ENCODE measurements around the gene ANKS1A. TPM values are rescaled to one million over a fixed set of nuclear protein-coding genes. Genes with fewer than 3 reads are reported as not detected.

Gene ANKS1A
- total RNA-seq, 1 experiment from 2014 or later: 26.5 TPM

DNA sequence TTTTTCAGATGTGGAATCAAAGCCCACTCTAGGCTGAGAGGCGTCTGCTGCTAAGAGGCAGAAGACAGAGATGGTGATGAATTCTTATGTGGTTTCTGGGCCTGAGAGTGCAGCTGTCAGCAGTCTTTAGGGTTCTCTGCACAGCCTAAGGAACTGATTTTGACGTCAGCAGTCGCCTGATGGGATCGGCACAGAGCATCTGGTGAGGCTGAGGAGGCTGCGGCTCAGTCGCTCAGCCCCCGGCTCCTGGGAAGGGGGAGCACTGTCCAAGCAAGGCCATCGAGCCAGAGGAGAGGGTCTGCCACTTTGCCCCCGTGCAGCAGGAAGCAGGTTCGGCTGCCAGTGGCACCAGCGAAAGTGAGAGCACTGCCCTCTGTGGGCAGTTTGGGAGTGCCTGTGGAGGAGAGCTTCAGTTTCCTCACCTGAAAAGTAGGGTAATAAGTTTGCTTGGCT lies 159.6 kb downstream of the ANKS1A start:
- H2AFZ ChIP-seq (ENCODE audit: low read length): no peak overlapping the region
- H3K9ac ChIP-seq (ENCODE audit: extremely low read depth, insufficient read length, low read length): no peak overlapping the region
- H3K27me3 ChIP-seq (ENCODE audit: insufficient read depth, low read length): no peaks in the 10 kb centered on the region
- no peaks in the 10 kb centered on the region for H3K79me2 ChIP-seq (ENCODE audit: insufficient read depth, low read length)
- peak overlapping the region; percentile 7 for H4K91ac ChIP-seq (ENCODE audit: insufficient read length, low read depth, low read length)
- H3K27ac ChIP-seq (ENCODE audit: insufficient read length, low read depth, low read length): peak overlapping the region; percentile 71
- Mint-ChIP-seq H3K36me3 (ENCODE audit: insufficient read depth in 1 of 3, low read depth in 3 of 3) (peaks cover 5 to 6% (median 5%) of the 10 kb centered on the region in 3 experiments; a peak in 4 of 7 replicates), H3K27ac (no peak overlapping the region), H3K4me1 (peaks cover 3% of the 10 kb centered on the region in 2 experiments; a peak in 3 of 4 replicates), H3K4me3 (no peak overlapping the region), H3K27me3 (ENCODE audit: low read depth) (no peaks in the 10 kb centered on the region), H3K9me3 (no peaks in the 10 kb centered on the region)
- no peak overlapping the region for H2AK5ac ChIP-seq (ENCODE audit: insufficient read length, low read length)
- no peak overlapping the region for H3K4me2 ChIP-seq (ENCODE audit: insufficient read depth, insufficient read length, low read length)
- TF ChIP-seq, protein P1, sequence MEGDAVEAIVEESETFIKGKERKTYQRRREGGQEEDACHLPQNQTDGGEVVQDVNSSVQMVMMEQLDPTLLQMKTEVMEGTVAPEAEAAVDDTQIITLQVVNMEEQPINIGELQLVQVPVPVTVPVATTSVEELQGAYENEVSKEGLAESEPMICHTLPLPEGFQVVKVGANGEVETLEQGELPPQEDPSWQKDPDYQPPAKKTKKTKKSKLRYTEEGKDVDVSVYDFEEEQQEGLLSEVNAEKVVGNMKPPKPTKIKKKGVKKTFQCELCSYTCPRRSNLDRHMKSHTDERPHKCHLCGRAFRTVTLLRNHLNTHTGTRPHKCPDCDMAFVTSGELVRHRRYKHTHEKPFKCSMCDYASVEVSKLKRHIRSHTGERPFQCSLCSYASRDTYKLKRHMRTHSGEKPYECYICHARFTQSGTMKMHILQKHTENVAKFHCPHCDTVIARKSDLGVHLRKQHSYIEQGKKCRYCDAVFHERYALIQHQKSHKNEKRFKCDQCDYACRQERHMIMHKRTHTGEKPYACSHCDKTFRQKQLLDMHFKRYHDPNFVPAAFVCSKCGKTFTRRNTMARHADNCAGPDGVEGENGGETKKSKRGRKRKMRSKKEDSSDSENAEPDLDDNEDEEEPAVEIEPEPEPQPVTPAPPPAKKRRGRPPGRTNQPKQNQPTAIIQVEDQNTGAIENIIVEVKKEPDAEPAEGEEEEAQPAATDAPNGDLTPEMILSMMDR (conservative IDR thresholded peaks at IDR 0.05): peak; percentile 56; the same call in 2 of the 3 replicates
- no peak overlapping the region for H2BK15ac ChIP-seq (ENCODE audit: low read depth, low read length)
- peaks cover 18% of the 10 kb centered on the region for H3K4me1 ChIP-seq (ENCODE audit: insufficient read depth, low read length)
- no peaks in the 10 kb centered on the region for H3K23me2 ChIP-seq (ENCODE audit: insufficient read length, low read depth, low read length, poor library complexity, severe bottlenecking)
- DNase-seq: peak; percentile 68
- no peaks in the 10 kb centered on the region for H3K79me1 ChIP-seq (ENCODE audit: insufficient read depth, low read depth, low read length, poor library complexity, severe bottlenecking)
- peak overlapping the region; percentile 97 for H3K18ac ChIP-seq (ENCODE audit: insufficient read length, low read depth, low read length)
- no peak overlapping the region for H2BK20ac ChIP-seq (ENCODE audit: low read depth, low read length, poor library complexity, severe bottlenecking)
- WGBS (ENCODE audit: extremely low coverage, insufficient read length, low lambda C conversion rate): no CpG with 5 or more reads among the region's 11 CpGs
- H3K9me3 ChIP-seq (ENCODE audit: control insufficient read depth, low read depth, low read length): no peaks in the 10 kb centered on the region
- no peak overlapping the region for H3K23ac ChIP-seq (ENCODE audit: insufficient read length, low read depth, low read length)
- H3K56ac ChIP-seq (ENCODE audit: insufficient read length, low read depth, low read length): no peak overlapping the region
- H3K4ac ChIP-seq (ENCODE audit: low read depth, low read length): no peak overlapping the region; the same call in 1 of the 2 replicates
- no peak overlapping the region for H2BK12ac ChIP-seq (ENCODE audit: insufficient read length, low read depth, low read length)
- no peak overlapping the region for H3T11ph ChIP-seq (ENCODE audit: low read length)
- H4K5ac ChIP-seq (ENCODE audit: insufficient read length, low read depth, low read length): no peak overlapping the region
- H2BK5ac ChIP-seq (ENCODE audit: insufficient read length, low read length): no peak overlapping the region
- no peak overlapping the region for H4K8ac ChIP-seq (replicated peaks; ENCODE audit: insufficient read length, low read depth, low read length)
- H3K14ac ChIP-seq (ENCODE audit: insufficient read depth, low read length): peak overlapping the region; percentile 94
- H2BK120ac ChIP-seq (ENCODE audit: low read depth, low read length, poor library complexity, severe bottlenecking): peak overlapping the region; percentile 71
- no peaks in the 10 kb centered on the region for H4K20me1 ChIP-seq (ENCODE audit: control insufficient read depth, insufficient read depth, insufficient read length)

Data from H9 (cell line).